HTERT RPE-1 (cell line): ENCODE results near the gene CEMIP2.
"Not testable (repeated sequence)": the region's sequence is repeated elsewhere in the genome, so short reads cannot be mapped to it uniquely, and the experiment has no call there.

ENCODE experiments used
- in situ Hi-C: fragments of 300-500 bp; cut with MboI; formaldehyde crosslinking; loops from 4 replicates; pipeline ENCODE4 v1.14.3; 2020; ENCODE audit warnings: low sequenced_read_pairs

Gene CEMIP2

DNA sequence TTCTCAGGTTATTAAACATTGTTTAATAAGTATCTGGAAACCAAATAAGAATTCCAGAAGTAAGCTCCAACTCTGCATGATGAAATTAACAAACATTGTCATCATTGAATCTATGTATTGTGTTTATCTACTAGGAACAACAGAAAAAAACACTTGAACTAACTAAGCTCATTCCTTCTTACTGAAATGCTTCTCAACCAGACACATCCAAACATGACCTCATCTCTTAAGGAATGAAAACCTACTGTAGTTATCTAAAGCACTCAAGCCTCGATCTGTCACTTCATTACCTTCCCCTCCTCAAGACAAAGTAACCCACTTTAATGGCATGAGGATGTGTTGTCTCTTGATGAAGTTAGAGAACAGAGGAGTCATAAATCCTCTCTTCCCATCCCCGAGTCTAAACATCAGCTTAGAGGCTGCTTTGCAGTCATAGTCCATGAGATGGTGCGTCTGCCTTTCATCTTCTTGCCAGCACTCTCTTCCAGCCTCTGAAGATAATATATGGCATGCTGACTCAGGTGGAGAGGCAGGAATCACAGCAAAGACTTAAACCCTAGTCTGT lies 86.5 kb downstream of the CEMIP2 start:
- in situ Hi-C loops: no loop called here

DNA sequence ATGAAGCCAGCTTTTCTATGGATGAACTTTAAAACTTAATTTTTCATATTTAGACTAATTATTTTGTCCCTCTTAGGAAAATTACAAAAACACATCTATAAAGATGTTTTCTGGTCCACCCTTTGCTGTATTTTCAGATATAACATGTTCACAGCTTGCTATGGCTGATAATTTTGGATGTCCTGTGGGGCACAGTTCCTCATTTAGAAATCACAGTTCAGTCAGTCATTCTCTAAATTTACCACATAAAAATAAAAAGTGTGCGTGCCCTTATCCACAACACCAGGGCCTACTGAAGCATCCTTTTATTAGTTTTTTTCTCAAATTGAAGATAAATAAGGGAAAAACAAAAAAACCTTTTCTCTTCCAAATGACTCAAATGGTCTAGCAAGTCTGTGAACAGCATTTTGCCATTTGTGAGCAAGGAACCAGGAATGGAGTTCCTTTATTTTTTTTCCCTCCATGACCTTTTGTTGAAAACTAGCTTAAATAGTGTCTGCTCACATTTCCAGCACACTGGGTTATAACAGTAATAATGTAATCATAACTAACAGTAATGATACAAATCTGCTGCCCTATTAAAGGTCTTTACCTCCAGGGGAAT lies 87.1 kb downstream of the CEMIP2 start:
- in situ Hi-C loops: no loop called here

DNA sequence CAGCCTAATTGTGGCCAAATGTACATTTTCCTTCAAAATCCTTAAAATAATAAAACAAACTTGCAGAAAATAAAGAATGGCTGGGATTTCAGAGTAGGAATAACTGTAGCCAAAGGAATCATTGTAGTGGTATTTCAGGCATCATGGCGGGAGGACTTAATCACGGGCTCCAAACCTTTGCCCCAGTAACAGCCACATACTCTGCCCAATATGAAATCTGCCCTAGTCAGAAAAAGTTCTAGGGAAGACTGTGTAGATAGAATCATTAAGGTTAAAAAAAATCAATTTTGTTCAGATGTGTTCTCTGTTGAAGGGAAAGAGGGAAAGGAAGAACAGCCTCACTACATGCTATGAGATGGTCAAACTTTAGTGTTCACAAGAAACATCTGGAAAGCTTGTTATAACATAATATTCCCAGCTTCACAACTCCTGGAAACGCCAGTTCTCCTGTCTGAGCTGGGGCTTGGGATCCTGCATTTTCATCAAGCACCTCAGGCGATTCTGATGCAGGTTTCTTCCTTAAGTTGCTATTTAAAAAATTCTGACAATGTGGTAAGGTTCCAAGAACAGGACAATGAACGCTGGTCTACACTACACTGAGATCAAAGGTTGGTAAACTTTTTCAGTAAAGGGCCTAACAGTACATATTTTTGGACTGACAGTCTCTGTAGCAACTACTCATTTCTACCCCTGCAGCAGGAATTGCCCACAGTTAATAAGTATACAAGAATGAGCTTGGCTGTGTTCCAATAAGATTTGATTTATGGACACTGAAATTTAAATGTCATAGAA lies 87.9 kb downstream of the CEMIP2 start:
- in situ Hi-C loops: no loop called here

DNA sequence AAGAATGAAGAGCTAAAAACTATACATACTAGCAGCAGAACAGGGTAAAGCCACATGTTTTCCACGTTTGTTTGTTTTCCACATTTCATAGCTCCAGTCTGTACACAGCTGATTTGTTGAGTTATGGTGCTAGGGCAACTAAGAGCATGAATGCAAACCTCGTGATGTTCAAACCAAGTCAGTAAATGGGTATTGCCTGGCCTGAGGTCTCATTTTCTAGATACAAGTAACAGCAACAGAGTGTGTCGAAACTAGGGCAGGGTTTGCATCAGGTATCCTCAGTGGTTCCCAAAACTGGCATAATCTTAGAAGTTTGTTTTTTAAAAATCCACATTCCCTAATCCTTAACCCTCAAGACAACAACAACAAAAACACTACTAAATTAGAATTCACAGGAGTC lies 89.3 kb downstream of the CEMIP2 start:
- in situ Hi-C loops: no loop called here

DNA sequence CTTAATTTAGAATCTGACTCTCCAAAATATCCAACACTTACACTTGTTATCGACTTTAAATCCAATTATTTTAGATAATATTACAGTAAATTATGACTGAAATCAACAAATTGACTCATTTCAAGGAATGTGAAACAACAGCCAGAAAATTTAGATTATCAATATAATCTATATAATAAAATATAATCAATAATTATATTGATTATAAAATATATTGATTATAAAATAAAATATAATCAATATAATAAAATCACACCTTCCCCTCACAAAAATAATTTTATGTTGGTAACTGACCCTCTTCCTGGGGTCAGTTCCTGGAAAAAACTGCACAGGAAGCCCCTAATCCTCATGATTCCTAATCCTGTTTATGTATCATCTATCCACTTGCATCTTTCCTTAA lies 91.1 kb downstream of the CEMIP2 start:
- in situ Hi-C loops: no loop called here

DNA sequence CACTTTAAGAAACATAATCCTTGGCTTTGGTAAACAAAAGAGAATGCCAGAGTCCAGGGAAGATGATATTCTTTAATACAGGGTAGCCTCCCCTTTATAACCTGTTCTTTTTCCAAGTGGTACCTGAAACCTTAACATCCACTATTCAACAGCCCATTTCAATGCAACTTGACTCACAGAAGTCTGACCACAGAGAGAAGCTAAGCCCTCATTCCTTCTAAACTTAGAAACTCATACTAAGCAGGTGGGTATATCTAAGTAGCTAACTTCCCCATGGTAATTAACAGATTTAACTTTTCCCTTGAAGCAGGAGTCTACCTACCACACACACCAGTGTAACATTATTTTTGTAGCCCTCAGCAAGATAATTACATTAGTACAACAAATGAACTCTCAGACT lies 91.9 kb downstream of the CEMIP2 start:
- in situ Hi-C loops: no loop called here

DNA sequence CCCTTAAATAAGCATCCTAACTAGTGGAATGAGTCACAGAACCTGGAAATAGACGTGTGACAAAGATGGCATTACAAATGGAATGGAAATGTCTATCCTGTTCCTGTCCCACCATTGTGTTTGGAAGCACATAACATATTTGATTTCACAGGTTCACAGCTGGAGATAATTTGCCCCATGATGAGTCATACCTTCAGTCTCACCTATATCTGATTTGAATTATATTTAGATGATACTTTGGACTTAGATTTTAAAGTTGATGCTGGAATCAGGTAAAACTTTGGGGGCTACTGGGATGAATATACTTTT lies 92.5 kb downstream of the CEMIP2 start:
- in situ Hi-C loops: no loop called here

DNA sequence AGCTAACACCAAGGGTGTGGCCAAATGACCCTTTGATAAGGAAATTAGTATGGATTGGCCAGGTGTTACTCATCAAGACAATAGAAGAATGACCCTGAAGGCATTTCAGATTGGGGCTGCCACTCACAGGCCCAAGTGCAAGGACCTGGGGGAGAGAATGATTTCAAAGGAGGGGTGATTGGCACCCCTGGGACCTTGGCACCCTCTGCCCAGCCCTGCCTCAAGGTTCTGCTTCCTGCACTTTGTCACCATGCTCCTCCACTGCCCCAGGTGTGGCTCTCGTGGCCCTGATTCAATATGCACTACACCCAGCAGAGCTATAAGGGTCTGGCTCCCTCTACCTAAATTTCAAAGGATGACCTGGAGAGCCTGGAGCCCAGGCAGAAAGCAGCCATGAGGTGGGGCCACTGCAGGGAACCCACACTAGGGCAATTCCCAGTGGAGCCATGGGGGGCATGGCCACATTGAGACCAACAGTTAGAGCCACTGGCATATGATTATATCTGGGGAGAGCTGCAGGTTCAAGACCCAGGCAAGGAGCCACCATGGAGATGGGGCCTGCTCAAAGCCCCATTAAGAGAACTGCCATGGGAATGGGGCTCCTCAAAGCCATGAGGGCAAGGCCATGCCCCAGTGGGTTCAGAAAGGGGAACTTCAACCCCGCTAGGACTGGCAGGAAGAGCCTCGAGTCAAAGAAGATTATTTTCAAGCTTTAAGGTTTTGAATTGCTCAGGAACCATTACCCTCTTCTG lies 93.0 kb downstream of the CEMIP2 start:
- in situ Hi-C loops: no loop called here

DNA sequence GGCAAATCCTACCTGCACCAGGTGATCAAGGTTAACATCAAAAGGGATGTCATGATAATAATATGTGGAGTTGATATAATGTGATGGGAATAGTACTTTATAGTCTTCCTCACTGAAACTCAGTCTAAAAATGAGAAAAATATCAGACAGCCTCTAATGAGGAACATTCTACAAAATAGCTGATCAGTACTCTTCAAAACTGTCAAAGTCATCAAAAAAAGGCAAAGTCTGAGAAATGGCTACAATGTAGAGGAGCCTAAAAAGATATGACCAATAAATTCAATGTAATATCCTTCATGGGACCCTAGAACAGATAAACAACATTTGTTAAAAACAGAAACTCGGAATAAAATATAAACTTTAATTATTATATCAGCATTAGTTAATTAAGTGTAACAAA lies 95.7 kb downstream of the CEMIP2 start:
- in situ Hi-C loops: no loop called here

DNA sequence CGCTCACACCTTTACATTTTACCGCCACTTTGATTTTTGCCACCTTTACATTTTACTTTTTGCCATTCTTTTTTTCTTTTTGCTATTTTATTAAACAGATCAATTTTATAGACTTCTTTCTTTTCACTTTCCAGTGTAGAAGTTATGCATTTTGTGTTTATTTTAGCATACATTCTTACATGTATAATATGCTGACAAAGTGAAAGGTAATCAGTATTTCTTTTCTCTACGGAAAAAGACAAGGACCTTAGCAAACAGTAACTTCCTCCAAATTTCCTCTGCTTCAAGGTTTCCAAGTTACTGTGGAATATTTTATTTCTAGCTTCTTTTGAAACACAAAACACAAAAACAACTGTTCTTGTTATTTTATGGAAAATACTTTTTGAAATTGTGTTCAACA lies 97.0 kb downstream of the CEMIP2 start:
- in situ Hi-C loops: no loop called here

DNA sequence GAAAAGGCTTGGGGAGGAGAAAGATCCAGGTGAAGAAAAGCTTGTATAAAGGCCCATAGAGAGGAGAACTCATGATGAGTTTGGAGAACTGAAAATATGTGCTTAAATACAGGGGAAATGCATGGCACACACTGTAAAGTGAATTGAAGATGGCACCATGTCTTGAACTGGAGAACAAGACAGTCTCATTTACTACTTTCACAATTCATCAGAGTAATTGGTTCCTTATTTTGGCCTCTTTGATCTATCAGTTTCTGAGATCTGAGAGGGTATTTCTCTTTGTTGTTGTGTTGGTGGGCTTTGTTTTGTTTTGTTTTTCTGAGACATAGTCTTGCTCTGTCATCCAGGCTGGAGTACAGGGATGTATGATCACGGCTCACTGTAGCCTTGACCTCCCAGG lies 98.2 kb downstream of the CEMIP2 start:
- in situ Hi-C loops: no loop called here

DNA sequence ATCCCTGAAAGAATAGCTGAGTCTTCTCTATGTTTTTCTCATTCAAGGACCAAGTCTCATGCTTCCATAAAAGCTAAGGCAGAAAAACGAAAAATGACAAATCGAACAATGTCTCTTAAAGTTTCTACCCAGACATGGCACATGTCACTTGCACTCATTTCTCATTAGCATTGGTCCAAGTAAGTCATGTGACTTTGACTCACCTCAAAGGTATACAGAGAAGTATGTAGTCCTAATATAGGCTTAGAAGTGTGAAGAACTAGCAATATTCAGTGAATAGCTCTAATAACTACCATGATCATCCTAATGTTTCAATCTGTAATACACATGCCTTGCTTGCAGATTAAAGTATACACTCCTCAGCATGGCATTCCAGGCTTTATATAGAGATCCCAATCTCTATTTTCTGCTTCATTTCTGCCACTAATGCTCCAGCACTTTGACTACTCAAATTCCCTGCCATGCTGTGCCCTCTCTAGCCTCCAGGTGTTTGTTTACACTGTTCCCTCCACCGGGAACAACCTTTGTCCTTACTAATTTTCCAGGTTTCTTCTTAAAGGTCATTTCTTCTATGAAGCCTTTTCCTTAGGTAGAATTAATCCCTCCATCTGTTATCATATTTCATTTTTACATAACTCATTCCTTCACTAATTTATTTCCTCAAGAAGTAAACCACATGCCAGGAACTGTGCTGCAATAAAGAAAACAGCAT lies 98.9 kb downstream of the CEMIP2 start:
- in situ Hi-C loops: no loop called here

DNA sequence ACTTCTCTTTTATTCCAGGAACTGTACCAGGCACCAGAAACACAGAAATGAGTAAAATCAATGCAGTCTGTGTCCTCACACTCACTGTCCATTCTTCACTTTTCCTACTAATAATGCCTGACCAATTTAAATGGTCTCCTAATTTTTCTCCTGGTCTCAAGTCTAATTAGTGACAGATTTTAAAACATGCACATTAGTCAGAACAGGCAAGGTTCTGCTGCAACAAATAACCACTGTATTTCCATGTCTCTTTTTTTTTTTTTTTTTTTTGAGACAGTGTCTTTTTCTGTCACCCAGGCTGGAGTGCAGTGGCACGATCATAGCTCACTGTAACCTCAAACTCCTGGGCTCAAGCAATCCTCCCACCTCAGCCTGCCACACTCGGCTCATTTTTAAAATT lies 99.6 kb downstream of the CEMIP2 start:
- in situ Hi-C loops: no loop called here

DNA sequence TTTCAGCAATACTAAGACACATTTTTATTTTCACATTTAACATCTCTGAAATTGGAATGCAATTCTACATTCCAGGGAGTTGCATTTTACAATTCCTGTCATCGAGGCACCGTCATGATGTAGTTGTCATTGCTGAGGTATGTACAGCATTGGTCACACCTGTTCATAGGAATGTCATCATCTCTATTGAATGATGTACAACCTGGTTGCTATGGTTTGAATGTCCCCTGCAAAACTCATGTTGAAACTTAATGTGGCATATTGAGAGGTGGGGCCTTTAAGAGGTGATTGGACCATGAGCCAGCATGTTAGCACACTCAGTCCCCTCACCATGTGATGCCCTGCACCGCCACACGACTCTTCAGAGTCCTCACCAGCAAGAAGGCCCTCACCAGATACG lies 103.1 kb downstream of the CEMIP2 start:
- in situ Hi-C loops: no loop called here

DNA sequence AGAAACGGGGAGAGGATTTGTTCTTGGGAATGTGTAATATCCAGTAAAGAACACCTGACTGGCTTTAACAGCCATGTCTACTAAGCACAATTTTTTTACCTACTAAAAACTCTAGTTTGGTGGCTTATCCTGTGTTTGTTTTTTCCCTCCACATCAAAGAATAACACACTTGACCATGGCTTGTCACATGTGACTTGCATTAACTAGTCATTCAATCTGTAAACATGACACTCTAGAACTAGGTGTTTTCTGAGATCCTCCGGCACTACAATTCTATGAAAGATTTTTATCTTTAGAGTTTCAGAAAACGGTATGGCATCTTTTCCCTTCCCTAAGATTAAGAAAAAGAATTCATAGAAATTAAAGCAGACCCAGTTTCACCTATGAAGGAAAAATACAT lies 103.7 kb downstream of the CEMIP2 start:
- in situ Hi-C loops: no loop called here

DNA sequence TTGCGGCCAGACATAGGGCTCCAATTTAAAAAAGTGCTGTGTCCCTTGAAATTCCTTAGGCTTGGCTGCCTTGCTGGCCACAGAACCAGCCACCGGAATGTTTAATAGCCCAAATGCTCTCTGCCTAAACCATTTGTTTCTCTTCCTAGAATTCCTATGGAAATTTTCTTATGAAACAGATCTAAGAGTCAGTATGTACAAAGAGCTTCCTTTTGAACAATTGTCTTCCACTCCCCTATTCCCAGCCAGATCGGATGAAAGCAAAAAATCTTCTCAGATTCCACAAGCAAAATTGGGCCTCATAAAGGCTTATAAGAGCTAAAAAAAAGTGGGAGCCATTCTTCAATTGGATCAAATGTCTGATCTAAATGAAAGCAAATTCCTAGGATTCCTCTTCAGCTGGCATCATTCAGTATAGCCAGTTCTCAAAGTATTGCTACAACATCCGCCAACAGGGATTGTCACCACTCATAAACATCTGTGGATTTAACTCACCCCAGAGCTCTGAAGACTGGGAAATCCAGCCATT lies 104.3 kb downstream of the CEMIP2 start:
- in situ Hi-C loops: no loop called here

DNA sequence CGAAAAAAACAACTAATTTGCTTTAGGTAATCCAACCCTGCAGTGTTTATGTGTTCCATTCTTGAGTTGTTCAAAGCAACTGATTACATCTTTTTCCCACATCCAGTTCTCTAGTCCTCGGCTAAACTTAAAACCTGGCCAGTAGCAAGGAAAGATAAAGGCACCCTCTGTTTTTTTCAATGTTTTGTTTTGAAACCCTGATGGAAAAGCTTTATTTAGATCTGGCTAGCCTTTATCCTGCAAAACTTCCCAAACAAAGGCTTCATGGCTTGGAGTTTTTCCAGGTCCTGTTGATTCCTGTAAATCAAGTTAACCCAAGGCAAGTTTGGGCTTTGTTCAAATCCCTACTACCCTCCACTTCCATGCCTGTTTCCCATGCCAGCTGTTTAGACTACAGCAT lies 105.1 kb downstream of the CEMIP2 start:
- in situ Hi-C loops: no loop called here

DNA sequence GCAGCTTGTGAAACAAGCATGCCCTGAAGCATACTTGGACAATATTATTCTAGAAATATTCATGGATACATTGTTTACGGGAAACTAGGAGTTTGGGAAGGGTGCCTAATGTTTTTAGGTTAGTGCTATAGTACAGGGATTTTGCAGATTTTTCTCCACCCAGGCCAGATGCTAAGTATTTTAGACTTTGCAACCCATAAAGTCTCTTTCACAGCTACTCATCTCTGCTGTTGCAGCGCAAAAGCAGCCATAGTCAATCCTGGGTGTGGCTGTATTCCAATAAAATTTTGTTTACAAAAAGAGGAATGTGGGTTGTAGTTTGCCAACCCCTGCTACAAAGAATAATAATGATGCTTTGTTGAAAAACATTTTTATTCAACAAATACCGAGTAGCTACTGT lies 106.2 kb downstream of the CEMIP2 start:
- in situ Hi-C loops: no loop called here

DNA sequence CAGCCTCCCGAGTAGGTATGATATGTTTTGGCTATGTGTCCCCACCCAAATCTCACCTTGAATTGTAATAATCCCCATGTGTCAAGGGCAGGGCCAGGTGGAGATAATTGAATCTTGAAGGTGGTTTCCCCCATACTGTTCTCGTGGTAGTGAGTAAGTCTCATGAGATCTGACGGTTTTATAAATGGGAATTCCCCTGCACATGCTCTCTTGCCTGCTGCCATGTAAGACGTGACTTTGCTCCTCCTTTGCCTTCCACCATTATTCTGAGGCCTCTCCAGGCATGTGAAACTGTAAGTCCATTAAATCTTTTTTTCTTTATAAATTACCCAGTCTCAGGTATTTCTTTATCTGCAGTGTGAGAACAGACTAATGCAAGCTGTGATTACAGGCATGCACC lies 111.0 kb downstream of the CEMIP2 start:
- in situ Hi-C loops: not testable (repeated sequence)

DNA sequence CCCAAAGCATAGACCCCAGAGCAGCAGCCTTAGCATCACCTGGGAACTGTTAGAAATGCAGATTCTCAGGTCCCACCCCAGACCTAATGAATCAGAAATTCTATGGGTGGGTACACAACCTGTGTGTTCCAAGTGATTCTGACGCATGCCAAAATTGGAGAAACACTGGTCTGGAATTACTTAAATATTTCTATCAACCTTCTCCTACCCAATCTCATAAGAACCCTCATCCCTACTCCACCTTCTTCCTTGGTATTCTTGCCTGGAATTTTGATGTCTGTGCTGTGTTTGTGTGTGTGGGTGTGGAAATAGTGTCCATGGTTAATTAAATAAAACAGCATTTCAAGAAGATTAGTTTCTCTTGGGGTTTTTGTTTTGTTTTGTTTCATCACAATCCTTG lies 111.8 kb downstream of the CEMIP2 start:
- in situ Hi-C loops: no loop called here

DNA sequence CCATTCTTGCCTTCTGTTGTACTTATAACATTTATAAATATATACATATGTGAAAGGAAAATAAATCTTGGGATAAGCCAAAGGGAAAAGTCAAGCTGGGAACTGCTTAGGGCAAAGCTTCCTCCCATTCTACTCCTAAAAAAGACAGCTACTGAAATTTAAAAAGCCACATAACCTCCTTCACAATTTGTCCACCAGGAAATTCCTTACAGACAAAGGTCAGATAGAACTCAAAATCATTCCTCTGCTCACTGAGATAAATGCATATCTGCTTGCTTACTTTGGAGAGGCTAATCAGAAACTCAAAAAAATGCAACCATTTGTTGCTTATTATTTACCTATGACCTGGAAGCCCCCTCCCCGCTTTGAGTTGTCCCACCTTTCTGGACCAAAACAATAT lies 112.5 kb downstream of the CEMIP2 start:
- in situ Hi-C loops: no loop called here
